Measurements from ENCODE around the gene BCAT1.

The BCAT1 gene, protein sequence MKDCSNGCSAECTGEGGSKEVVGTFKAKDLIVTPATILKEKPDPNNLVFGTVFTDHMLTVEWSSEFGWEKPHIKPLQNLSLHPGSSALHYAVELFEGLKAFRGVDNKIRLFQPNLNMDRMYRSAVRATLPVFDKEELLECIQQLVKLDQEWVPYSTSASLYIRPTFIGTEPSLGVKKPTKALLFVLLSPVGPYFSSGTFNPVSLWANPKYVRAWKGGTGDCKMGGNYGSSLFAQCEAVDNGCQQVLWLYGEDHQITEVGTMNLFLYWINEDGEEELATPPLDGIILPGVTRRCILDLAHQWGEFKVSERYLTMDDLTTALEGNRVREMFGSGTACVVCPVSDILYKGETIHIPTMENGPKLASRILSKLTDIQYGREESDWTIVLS

DNA sequence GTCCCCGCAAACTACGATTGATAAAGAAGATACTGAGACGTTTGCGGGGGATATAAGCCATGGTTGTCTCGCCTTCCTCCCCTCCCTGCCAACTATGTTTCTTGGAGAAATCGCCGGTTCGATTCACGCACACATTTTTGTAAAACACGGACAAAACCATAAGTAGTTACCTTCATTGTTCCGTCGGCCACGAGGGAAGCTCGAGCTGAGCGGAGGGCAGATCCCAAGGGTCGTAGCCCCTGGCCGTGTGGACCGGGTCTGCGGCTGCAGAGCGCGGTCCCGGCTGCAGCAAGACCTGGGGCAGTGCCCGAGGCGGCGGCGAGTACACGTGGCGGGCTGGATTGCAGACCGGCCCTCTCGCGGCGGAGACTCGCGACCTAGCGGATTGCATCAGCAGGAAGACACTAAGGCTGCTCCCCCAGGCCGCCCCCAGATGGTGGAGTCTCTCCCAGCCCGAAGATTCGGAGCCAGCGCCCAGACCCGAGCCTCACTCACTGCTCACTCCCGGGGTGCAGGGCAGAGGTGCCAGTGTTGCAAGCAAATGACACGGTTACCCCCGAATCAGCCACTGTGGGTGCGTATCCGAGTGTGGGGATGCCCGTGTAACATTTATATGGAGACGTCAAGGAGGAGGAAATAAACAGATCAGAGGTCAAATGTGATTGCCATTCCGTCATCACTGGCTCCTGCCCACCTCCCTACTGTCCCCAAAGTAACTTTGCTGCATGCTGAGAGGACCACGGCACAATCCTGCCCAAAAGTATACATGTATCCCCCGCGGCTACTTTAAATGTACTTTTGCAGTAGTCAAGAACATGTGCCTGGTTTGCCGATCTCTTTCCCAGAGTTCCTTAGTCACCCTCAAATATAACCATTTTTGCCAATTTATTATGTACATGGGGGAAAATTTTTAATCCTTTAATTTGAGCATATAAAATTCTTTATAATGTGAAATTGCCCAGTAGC, at the start of gene BCAT1:
BCAT1 (minus strand) TSS at position 345 of the 966 bp plus-strand sequence; CDS start at position 176, 169 bp downstream.
- DNase-seq: peak; percentile 14

DNA sequence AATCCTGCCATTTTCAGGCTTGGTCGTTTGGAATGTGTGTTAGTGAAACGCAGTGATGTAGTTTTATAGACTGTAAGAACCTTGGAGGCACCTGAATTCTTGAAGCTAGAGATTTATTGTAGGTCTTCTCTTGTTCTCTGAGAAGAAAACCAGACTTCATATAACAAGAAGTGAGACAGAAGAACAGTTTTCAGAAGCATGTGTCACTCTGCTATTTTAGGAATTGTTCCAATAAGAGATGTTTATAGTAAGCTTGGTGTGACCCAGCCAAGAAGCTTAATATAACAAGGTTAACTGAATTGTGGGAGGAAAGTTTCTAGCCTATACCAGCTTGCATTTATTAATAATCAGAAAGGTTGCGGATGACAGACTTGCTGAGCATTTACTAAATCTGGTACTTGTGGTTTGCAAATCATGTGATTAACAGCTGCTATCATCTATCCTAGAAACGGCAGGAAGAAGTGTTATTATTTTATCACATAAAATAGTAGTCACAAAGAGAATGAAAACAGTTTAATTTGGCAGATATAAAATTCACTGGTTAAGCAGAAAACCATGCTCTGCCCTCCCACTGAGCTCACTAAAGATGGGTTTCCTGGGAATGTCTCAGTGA, 49.2 kb upstream of the BCAT1 start:
- DNase-seq: peak; percentile 46

DNA sequence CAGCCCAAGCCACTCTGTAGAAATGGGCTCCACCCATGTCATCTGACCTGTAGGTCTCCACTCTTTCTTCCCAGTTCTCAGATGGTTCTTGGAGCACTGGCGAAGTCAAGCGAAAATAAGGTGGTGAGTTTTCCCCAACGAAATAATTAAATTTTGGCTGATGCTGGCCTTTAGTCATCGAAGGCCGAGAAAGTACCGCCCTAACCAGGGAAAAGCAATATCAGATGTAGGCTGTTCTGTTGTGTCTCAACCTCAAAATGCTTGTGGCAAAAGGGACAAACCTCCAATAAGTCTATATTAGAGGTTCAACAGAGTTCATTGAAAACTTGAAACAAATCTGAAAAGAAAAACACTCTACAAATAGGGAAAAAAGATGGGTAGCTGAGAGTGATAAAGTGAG, 48.6 kb upstream of the BCAT1 start:
- DNase-seq: no peak

DNA sequence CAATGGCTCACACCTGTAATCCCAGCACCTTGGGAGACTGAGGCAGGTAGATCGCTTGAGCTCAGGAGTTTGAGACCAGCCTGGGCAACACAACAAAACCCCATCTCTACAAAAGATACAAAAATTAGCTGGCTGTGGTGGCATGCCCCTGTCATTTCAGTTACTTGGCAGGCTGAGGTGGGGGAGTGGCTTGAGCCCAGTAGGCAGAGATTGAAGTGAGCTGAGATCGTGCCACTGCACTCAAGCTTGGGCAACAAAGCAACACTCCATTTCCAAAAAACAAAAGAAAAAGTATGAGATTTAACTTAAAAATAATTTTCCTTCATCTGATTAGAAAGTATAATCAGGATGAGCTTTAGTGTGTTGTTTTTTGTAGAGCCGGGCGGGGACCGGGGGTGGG, 47.9 kb upstream of the BCAT1 start:
- DNase-seq: no peak

DNA sequence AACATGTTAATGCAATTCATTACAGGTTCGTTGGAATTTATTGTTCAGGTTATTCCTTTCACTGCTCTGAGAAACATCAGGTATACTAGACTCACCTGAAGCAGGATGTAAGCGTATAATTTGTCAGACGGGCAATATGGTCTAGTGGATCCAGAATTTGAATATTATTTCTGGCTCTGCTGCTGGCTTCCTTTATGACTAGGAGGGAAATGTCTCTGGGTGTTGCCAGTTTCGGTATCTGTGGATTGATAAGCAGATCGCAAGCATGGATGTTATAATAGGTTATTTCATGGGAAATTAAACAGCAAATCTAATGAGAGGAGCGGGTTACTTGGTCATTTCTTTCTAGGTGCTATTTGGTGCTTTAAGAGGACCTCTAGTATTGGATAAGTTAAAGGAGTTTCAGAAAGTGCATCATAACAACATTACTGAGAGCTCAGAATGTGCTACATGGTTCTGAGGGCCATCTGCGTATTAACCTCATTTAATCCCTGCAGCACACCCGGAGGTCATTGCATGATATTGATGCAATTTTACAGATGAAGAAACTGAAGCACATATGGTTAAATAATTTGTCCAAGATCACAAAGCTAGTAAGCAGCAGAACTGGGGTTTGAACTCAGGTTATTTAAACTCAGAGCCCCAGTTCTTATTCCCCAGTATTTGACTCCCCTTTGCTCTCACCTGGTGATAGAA, 47.3 kb upstream of the BCAT1 start:
- no peak for DNase-seq

DNA sequence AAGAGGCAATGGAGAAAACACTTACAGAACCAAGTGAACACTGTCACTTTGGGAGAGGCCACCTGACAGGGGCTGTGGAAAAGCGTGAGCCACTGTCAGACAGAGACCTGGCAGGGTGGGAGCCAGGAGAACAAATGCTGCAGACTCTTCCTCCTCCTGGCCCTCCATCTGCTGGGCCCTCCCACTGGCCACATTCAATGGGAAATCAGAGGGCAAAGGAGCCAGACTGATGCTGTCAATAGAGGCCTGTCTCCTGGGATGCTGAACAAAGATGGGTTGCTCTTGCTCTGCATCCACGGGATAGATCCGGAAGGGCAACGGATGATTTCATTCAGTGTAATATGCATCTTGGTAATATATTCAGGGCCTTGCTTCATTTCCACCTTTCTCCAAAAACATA, 44.9 kb upstream of the BCAT1 start:
- DNase-seq: no peak

DNA sequence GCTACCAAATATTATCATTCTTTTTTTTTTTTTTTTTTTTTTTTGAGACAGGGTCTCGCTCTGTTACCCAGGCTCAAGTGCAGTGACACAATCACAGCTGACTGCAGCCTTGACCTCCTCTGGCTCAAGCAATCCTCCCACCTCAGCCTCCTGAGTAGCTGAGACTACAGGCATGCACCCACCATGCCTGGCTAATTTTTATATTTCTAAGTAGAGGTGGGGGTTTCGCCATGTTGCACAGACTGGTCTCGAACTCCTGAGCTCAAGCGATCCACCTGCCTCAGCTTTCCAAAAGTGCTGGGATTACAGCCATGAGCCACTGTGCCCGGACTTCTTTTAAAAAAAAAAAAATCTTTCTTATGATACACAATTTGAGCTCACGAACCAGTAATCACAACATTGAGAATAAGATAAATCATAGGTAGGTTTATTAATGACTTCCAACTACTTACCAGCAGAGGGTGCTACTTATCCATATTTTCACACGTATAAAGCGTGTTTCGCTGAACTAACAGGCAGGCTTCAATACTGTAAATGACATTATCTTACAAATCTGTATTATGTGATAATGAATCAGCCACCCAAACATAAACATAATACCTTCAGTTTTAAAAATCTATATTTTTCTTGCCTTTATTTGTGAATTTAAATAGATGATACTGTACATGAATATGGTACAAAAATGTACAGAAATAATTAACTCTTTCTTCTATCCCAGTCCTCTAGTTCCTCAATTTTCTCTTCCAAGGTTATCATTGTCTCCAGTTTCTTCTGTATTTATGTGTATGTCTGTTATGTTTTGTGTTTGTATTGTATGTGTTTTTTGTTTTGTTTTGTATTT, 42.5 kb upstream of the BCAT1 start:
- DNase-seq: peak; percentile 41

DNA sequence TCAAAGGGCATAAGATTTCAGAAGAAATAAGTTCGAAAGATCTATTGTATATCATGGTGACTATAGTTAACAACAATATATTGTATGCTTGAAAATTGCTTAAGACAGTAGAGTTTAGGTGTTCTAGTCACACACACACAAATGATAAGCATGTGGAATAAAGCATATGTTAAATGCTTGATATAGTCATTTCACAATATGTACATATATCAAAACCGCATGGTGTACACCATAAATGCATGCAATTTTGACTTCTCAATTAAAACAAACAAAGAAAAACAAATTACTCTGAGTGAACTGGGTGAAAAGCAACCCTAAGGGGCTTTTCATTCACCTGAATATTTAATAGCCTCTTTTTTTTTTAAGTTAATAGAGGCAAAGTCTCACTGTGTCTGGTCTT, 40.3 kb upstream of the BCAT1 start:
- no peak for DNase-seq

DNA sequence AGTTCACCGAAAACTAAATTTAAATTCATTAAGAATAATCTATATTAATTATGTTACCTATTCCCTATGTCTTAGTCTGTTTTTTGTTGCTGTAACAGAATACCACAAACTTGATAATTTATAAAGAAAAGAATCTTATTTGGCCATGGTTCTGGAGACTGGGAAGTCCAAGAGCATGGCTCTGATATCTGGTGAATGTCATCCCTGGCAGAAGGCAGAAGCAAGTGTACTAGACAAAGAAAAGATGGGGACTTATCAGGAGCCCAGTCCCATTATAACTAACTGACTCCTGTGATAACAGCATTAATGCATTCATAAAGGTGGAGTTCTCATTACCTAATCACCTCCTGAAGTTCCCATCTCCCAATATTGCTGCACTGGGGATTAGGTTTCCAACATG, 33.3 kb upstream of the BCAT1 start:
- DNase-seq: no peak

DNA sequence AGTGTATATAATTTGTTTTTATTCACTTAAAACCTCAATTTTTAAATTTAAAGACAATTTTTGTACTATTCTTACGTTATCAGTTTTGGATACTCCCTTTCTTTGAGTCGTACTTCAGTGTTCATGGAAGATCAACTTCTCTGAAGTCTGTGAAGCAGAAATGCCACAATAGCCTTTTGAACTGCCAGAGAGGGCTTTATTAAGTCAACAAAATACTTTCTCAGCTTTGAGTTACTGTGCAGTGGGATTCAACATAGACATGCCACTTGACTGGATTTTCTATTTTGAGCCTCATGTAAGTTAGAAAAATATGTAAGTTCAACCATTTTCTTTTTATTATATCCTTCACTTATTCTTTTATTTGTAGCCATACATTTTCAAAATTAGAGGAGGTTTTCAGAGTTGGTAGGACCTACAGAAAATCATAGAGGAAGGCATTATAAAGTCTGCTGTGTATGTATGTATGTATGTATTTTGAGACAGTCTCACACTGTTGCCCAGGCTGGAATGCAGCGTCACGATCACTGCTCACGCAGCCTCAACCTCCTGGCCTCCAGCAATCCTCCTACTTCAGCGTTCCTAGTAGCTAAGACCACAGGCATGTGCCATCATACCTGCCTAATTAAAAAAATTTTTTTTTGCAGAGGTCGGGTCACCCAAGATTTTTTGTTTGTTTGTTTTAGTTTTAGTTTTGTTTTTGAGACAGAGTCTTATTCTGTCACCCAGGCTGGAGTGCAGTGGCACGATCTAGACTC, 31.3 kb upstream of the BCAT1 start:
- no peak for DNase-seq

DNA sequence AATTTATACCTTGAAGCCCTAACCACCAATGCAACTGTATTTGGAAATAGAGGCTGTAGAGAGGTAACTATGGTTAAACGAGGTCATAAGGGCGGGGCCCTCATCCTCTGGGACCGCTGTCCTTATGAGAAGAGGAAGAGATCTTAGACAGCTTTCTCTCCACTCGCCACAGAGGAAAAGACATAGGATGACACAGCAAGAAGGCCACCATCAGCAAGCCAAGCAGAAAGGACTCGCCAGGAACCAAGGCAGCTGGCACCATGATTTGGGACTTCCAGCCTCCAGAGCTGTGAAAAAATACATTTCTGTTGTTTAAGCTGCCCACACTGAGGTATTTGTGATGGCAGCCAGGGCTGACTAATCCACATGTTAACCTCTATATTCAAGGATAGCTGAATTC, 30.4 kb upstream of the BCAT1 start:
- DNase-seq: no peak

DNA sequence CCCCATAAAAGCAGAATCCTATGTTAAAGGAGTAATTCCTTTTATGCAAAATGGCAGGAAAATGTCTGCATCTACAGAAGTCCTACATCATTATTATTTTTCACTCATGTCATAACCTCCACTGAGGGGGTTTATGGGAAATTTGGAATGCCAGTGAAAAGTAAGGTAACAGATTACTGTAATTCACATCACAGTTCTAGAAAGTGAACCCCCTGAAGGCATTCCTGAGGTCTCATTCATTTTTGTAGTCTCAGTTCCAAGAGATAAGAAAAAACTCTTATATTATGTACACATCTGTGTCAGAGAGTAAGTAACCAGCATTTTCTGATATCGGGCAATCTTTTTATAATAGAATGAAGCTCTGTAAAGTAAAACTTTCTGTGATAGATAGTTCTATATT, 28.8 kb upstream of the BCAT1 start:
- DNase-seq: no peak

DNA sequence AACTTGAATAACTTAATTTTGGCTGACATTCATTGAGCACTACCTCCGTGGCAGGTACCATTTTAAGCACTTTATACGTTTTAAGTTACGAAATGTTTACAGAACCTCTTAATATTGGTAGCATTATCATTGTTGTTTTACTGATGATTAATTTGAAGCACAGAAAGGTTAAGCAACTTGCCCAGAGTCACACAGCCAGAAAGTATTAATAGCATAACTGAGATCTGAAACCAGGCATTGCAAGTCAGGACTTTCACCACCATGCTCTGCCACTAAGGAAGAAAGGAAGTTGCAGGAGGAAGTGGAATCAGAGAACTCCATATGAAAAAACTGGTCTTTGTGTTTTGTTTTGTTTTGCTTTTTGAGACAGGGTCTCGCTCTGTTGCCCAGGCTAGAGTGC, 28.2 kb upstream of the BCAT1 start:
- DNase-seq: no peak

DNA sequence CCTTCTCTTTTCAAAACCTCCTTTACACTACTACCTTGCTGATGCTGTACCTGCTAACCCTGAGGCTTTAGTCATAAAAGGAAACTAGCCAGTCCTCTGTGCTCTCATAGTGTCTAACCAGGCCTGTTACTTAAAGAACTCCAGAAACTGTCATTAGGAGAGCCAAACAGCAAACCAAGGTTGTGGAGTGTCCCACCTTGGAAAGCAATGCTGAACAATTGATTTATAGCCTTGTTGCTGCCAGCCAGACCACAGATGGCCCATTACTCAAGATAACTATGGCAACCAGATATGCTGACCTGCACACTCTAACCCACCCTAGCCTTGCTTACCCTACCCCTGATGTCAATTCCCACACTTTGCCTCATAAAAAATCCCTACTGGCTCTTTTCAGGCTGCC, 26.5 kb upstream of the BCAT1 start:
- DNase-seq: no peak

DNA sequence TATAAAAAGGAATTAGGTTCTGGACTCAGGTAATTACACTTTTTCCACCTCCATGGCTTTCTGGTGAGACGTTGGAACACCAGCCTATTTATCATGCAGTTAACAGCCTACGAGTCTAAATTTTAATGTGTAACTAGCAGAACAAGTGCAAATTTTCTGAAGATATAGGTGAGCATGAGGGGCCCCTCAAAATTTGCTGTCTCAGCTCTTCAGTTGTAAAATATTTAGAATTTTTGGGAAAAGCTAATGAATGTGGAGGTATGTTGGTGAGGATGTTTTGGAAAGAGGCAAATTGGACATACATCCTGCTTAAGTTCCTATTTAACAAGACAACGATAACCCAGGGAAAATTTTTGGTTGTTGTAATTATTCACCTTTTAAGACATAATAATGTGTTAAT, 25.3 kb upstream of the BCAT1 start:
- DNase-seq: no peak

DNA sequence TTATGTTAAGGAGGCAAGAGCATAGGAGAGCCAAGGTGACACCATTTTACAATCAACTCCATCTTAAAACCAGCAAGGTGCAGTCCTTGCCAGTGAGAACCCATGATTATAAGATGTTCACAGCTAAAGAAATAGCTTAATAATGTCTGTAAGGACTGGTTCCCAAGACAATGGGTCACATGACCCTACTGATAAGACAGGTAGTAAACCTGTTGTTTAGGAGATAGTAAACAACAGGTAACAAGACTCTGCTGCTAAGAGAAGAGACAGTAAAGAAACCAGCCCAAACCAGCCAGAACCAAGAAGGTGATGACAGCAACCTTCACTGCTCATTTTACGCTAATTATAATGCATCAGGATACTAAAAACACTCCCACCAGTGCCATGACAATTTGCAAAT, 23.2 kb upstream of the BCAT1 start:
- no peak for DNase-seq

DNA sequence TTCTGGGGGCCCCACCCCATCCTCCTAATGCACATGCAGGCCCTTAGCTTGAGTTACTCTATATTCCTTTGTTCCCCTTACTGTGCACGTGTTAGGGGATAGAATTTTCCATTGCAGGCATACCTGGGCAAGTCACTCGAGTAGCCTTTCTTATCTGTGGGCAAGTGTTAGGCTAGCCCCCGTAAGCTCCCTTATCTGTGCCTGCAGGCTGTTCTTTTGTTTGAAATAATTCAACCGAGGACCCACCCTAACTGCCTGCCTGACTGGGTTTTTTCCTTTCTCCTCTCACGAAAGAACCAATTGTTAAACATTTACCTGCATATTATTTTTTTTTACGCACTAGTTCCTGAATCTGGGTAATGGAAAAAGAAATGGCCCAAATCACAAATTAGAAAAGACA, 21.3 kb upstream of the BCAT1 start:
- no peak for DNase-seq

DNA sequence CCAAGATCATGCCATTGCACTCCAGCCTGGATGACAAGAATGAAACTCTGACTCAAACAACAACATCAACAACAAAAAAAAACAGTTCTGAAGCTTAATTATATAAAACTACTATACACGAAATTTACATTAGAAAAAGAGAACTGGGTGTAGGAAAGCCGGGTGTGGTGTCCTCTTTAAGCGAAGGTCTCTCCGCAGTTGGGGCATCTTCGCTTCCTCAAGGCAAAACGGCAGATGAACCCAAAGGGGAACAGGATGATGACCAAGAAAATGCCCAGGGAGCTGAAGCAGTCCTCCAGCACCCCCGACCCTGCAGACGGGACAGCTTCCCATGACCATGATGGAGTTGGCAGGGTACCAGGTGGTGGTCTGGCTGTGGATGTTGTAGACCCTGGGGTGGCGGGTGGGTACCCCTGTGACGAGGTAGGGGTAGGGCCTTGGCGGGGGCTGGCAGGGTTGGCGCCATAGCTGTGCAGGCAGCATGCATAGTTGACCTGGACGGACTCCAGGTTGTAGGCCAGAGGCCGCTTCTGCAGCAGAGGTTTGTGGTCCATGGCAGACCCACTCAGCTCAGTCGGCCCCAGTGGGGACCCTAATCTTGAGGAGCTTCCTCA, 18.2 kb upstream of the BCAT1 start:
- DNase-seq: no peak

DNA sequence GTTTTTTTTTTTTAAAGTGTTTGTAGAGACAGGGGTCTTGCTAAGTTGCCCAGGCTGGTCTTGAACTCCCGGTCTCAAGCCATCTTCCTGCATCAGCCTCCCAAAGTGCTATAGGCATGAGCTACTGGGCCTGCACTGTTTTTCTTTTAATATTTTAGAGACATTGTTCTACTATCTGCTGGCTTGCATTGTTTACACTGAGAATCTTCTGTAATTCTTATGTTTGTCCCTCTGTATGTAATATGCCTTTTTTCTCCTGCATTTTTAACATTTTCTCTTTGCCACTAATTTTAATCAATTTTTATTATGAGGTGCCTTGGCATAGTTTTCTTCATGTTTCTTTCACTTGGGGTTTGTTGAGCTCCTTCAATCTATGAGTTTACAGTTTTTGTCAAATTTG, 15.4 kb upstream of the BCAT1 start:
- no peak for DNase-seq

DNA sequence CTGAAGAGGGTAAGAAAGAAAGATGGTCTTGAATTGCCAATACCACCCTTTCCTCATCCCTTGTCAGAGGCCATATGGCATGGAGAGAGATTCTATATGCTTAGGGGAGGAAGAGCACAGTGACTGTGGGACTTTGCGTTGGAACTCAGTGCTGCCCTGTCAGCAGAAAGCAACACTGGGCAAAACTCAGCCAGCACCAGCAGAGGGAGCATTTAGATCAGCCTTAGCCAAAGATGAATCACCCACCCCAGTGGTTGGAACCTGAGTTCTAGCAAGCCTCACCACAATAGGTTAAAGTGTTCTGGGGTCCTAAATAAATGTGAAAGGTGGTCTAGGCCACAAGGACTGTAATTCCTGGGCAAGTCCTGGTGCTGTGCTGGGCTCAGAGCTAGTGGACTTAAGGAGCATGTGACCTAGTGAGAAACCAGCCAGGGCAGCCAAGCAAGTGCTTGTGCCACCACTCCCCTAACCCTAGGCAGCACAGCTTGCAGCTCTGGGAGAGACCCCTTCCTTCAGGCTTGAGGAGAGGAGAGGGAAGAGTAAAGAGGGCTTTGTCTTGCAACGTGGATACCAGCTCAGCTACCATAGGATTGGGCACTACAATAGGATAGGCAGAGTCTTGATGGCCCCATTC, 11.4 kb upstream of the BCAT1 start:
- DNase-seq: no peak

Data from NCI-H446 treated with DMSO at 0.1 percent for 48 hours (cell line).